HG03280 (cell line): ENCODE results near the gene IQGAP1.
"Not testable (repeated sequence)": the region's sequence is repeated elsewhere in the genome, so short reads cannot be mapped to it uniquely, and the experiment has no call there.

Source experiments
- ATAC-seq: cut with Tn5 transposase; IDR thresholded peaks from one replicate; pipeline ENCODE4 v1.9.1; 2021; ENCODE audit warnings: mild to moderate bottlenecking, moderate library complexity; ENCODE audit not compliant: unreplicated experiment

IQGAP1 gene

DNA sequence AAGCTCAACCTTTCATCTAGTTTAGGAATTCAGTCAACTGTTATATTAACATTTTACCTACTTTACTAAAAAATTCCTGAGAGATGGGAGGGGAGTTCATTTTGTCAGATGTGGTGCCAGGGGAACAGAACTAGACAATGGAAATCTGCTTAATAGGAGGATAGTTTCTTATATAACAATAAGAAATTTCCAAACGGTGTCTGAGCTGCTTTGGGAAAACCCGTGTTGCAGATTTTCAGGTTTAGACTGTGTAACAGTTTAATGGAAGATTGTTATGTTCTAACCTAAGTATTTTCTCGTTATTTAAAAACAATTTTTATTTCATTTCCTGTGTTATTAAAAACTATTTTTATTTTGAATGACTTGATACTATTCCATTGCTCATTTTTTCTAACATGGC lies 19.3 kb downstream of the IQGAP1 start:
- no peak for ATAC-seq

DNA sequence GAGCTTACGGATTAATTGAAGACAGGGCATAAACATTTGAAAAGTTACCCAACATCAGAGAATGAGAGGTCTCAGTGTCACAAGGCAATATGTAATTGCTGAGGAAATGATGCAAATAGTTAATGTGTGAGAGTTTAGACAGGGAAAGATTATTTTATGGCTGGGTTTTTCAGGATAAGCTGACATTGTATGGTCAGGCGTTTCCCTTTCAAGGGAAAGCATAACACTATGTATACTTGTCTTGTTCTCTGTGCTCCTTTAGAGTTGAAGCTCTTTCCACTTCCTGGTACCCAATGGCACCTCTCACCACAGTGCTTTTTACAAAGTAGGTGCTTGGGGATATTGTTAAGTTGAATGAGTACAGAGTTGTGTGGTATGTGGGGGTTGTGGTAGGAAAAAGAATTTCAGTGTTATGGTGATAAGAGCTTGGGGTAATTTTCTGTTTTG lies 19.9 kb downstream of the IQGAP1 start:
- ATAC-seq: no peak

DNA sequence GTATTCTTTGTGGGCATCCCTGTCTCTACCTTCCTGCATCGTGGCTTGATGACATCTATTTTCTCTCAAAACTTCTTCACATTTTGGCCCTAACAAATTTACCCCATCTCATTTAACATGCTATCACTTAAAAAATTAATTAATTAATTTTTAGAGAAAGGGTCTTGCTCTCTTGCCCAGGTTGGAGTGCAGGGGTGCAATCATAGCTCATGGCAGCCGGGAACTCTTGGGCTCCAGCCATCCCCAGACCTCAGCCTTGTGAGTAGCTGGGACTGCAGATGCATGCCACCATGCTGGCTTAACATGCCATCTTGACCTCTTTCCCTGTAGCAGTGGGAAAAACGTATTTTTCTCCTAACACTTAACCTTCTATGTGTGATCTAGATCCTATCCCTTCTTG lies 20.6 kb downstream of the IQGAP1 start:
- ATAC-seq: no peak

DNA sequence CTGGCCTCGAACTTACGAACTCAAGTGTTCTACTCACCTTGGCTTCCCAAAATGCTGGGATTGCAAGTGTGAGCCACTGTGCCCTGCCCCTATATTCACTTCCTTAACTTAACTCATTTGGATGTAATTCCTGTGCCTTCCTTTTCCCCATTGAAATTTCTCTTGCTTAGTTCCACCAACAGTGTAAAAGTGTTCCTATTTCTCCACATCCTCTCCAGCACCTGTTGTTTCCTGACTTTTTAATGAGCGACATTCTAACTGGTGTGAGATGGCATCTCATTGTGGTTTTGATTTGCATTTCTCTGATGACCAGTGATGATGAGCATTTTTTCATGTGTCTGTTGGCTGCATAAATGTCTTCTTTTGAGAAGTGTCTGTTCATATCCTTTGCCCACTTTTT lies 21.5 kb downstream of the IQGAP1 start:
- not testable (repeated sequence) for ATAC-seq

DNA sequence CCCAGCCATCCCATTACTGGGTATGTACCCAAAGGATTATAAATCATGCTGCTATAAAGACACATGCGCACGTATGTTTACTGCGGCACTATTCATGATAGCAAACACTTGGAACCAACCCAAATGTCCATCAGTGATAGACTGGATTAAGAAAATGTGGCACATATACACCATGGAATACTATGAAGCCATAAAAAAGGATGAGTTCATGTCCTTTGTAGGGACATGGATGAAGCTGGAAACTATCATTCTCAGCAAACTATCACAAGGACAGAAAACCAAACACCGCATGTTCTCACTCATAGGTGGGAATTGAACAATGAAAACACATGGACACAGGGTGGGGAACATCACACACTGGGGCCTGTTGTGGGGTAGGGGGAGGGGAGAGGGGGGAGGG lies 22.3 kb downstream of the IQGAP1 start:
- not testable (repeated sequence) for ATAC-seq

DNA sequence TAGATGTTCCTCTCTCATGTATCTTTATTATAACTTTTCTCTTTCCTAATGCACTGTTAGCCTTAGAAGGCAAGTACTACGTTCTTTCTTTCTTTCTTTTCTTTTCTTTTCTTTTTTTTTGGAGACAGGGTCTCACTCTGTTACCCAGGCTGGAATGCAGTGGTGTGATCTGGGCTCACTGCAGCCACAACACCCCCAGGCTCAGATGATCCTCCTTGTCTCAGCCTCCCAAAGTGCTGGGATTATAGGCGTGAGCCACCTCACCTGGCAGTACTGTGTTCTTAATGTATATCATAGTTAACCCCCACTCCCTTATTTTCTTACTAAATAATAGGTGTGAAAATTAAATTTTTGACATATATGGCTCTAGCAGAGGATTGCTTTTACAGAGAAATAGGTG lies 23.1 kb downstream of the IQGAP1 start:
- ATAC-seq: no peak

DNA sequence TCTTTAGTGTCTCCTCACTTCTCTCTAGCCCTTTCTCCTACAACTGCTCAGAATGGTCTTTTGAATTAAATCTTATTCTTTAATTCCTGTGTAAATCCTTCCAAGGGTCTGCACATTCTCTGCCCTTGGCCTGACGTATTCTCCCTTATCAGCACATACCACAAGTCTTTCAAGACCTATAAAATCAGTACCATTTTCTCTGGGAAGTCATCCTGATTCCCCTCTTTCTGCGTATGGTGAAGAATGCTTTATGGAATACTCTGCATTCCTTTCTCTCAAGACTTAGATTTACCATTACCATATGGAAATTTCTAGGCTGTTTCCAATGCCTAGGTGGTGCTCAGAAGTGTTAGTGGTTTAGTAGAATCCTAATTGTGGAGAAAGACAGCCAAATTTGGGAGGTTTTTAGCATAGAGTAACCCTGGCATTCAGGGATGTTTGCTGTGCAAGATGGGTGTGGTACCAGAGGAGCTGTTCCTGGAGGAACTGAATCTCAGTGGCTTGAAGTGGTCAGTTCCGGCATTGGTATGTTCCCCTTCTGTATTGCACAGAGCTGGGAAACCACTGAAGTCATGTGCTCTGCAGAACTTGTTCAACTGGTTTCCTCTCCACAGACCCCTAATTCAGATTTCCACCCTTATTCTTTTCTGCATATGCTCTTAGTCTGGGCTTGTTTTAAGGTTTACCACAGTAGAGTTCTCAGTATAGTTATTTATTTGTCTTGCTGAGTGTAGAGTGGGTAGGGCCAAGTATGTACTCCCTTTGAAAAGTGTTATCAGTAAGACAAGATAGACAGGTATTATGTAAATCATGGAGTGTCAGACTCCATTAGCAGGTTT lies 24.5 kb downstream of the IQGAP1 start:
- peak; percentile 63 for ATAC-seq

DNA sequence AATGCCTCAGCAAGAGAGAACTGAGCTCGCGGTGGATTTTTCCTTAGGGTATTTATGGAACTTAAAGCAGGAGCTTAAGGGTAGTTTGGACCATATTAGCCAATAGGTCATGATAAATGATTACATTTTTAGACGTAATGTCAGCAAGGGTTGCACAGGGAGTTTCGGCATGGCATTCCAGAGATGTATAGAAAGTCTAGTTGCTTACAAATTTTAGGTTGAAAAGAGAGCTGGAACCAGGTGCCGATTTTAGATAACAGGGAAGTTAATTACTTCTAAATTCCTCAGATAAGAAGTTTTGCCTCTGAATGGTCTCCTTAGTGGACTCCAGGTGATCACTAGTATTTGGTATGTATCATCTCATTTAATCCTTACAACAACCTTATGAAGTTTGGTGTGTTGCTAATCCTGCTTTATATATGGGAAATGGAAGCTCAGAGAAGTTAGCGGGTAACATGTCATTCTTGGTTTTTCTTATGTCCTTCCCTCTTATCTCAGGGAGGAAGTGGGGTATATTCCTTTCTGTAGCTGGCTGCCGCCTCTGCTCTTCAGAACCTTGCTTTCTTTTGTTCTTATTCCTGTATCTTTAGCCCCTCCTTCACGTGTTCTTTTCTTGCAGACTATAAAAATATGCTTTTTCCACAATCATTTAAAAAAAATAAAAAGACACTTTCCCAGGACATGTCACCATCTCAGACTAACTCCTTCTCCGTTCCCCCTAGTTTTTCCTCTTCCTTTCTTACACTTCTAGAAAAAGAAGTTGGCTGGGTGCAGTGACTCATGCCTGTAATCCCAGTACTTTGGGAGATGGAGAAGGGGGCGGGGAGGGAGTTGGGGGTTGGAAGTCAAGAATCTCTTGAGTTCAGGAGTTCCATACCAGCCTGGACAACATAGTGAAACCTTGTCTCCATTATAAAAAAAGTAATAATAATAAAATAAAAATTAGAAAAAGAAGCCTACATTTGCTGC lies 25.7 kb downstream of the IQGAP1 start:
- ATAC-seq: no peak

DNA sequence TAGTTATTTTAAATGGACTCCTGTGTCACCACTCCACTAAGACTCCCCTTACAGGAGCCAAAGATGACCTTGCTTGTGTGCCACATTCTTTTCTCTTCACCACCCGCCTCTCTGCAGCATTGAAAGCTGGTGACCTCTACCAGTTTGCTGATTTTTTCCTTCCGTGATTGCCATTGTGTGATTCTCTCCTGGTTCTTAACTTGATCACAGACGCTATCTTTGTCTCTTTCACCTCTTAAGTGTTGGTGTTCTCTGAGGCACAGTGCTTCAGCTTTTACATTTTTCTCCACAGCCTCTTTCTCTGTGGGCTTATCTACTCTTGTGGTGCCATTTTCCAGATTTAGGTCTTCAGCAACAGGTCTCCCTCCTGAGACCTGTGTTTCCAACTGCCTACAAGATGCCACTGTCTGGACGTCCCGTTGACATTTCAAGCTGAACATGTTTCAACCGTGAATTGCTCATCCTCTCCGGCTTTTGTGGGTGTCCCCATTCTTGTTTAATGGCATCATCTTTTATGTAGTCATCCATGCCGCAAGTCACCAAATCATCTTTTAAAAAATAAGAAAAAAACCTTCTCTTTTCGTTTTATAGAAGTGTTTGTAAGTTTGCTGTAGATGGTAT lies 26.5 kb downstream of the IQGAP1 start:
- ATAC-seq: no peak

DNA sequence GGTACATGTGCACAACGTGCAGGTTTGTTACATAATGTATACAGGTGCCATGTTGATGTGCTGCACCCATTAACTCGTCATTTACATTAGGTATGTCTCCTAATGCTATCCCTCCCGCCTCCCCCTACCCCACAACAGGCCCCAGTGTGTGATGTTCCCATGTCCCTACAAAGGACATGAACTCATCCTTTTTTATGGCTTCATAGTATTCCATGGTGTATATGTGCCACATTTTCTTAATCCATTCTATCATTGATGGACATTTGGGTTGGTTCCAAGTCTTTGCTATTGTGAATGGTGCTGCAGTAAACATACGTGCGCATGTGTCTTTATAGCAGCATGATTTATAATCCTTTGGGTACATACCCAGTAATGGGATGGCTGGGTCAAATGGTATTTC lies 28.0 kb downstream of the IQGAP1 start:
- ATAC-seq: not testable (repeated sequence)

DNA sequence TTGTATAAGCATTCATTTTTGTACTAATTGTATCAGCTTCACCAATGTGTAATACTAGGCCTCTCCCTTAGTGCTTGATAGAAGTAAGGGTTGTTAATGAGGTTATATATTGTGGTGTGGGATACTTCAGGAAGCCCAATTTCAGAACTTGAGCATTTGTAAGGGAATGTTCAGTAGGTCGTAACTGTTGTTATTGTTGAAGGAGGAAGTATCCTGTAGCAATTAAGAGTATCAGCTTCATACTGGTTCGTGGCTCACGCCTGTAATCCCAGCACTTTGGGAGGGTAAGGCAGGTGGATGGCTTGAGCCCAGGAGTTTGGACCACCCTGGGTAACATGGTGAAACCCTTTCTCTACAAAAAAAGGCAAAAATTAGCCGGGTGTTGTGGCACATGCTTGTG lies 30.6 kb downstream of the IQGAP1 start:
- no peak for ATAC-seq

DNA sequence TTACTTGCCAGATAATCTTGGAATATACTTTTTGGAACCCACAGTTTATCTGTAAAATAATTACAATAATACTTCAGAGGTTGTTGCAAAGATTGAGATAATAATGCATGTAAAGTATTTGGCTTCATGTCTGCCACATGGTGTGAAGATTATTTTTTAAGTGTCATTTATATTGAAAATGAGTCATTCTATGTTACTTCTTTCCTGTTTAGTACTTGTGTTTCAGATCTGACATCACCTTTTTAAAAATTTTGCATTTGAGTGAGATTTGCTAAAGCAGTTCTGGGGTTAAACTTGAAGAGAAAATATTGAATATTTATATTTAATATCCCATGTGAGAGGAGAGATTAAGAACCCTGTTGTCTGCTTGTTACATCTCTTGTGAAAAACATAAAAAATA lies 31.2 kb downstream of the IQGAP1 start:
- ATAC-seq: no peak

DNA sequence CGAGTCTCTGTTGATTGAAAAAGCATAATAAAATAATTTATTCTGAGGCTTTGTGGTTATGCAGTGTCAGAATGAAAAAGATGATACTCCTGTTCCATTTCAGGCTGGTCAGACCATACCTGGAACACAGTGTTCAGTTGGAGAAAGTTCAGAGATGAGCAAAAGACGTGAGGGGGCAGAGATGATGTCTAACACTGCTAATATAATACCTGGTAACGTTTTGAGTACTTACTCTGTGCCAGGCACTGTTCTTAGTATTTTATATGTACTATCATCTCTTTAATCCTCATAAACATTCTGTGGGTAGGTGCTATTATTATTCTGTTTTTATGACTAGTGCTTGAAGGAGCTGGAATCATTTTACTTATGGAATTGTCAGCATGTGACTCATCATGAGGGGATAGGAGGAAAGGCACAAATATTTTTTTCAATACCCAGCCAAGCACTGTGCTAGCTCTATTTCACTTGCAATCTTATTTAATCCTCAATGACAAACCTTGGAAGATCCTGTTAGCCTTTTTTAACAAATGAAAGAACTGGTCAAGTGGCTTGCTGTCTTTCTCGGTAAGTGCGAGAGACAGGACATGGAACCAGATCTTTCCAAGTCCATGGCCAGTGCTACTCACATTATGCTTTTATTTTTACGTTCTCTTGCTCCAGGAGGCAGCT lies 31.8 kb downstream of the IQGAP1 start:
- peak; percentile 55 for ATAC-seq

DNA sequence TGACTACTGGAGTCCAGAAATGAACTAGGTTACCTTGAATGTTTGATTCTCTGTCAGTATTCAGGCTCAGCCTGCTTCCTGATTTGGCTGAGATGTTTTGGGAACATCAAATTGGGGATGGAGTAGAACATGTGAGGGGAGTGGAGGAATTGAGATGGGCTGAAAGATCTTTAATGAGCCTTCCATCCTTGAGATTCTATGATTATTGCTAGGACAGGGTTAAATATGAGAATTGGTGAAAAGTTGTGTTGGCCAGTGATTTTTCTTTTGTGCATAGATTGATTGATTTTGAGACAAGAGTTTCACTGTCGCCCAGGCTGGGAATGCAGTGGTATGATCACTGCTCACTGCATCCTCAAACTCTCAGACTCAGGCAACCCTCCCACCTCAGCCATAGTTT lies 32.4 kb downstream of the IQGAP1 start:
- no peak for ATAC-seq

DNA sequence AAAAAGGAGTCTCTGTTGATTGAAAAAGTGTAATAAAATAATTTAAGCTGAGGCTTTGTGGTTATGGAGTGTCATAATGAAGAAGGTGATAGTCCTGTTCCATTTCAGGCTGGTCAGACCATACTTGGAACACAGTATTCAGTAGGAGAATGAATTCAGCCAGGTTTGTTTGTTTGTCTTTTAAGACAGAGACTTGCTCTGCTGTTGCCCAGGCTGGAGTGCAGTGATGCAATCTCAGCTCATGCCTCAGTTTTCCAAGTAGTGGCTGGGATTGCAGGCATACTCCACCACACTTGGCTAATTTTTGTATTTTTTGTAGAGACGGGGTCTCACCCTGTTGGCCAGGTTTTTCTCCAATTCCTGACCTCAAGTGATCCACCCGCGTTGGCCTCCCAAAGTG lies 33.5 kb downstream of the IQGAP1 start:
- no peak for ATAC-seq

DNA sequence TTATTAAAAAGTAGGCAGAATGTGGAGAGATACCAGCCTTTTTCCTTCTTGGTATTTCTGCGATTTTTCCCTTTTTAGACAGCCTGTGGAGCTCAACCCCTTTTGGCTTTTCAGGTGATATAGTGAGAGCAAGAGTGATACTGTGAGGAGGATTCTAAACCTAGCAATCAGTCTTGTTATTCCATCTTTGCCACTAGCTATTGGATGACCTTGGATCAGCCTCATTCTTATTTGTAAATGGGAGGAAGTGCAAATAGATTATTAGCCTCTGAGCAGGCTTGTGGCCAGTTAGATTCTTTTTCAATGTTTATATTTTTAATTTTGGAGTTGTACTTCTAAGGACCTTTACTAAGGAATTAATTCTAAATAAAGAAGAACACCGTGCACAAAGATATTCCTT lies 34.0 kb downstream of the IQGAP1 start:
- ATAC-seq: no peak

DNA sequence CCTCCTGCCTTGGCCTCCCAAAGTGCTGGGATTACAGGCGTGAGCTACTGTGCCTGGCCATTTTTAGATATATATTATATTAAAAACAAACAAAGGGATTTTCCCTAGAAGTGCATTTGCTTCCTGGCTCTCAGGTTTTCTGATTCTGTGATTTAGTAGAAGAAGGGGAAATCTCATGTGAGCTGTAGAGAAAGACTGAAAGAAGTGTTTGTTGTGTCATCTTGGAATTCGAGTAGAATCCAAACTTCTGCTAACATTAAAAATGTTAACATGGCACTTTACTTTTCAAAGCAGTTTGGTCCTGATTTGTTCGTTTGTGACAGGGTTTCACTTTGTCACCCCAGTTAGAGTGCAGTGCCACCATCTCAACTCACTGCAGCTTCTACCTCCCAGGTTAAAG lies 34.9 kb downstream of the IQGAP1 start:
- no peak for ATAC-seq

DNA sequence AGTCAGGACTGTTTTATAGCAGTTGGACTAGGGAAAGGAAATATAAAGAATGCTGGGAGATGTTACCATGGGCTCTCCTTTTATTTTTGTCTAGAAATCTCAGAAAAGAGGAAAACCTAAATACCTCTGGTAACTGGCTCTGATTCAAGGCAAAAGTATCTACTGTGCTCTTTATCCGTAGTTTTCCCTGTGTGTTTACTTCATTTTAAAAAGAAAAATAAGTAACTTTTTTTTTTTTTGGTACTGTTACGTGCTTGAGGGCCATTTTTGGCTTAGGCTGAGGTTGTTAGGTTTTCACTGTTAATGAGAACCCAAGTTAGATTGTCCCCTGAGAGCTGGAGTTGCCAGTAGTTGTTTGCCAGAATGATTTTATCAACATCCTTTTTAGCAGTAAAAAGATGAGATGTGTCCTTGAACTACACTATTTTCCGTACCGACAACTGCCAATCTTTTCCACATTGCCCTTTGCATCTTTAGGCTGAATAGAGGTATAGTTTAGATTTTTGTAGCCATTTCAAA lies 35.8 kb downstream of the IQGAP1 start:
- no peak for ATAC-seq

DNA sequence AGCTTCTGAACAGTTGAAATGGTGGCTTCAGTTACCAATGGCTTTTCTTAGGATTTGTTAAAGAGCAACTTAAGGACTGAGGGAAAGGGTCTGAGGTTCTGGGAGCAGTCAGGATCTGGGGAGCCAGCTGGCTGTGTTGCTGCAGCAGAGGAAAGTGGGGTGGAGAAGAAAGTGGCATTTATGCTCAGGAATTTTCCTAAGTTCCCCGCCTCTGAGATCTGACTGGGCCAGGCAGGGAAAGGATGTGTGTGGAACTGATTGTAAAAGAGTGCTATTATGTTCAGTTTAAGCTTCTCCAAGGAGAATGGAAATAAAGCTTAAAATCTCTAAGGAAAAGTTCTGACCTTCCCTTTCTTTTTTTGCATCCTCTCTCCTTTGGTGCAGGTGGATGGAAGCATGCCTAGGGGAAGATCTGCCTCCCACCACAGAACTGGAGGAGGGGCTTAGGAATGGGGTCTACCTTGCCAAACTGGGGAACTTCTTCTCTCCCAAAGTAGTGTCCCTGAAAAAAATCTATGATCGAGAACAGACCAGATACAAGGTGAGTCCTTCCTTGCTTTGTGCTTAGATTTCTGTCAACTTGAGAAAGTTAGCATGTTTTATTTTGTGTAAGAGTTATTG lies 37.8 kb downstream of the IQGAP1 start:
- ATAC-seq: no peak

DNA sequence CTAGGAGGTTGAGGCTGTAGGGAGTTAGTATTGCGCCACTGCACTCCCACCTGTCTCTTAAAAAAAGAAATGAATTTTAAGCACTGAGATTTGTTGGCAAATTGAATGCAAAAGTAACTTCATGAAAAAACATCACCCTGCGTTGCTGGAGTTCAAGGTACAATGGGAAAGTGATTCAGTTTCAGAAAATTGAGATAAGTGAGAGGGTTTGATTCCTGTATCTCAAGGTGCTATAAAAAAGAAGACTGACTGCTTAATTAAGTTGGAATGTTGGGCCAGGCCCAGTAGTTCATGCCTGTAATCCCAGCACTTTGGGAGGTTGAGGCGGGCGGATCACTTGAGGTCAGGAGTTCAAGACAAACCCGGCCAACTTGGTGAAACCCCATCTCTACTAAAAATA lies 39.1 kb downstream of the IQGAP1 start:
- no peak for ATAC-seq
